Endothelial cell of umbilical vein (primary cell): ENCODE data around the gene RNF224. TPM values are rescaled to one million over a fixed set of nuclear protein-coding genes. Genes with fewer than 3 reads are reported as not detected.

Experiments
- BruUV-seq: library from RNA; stranded (reverse); fragments of 400-500 nt; replicated peaks from 2 replicates; lab custom pipeline; 2021; lab: Mats Ljungman, UMichigan
- CTCF ChIA-PET: fragments of 300-600, 350-600 bp; sonication (Branson Sonifier 250); formaldehyde crosslinking; loops from one replicate; lab custom pipeline; 2021; ENCODE audit warnings: antibody characterized with exemption, inconsistent platforms; lab: Charles Lee
- POLR2A ChIA-PET: fragments of 300-600, 350-600 bp; sonication (Branson Sonifier 250); formaldehyde crosslinking; loops from one replicate; lab custom pipeline; 2021; ENCODE audit warnings: antibody characterized with exemption, inconsistent platforms; lab: Charles Lee
- DNase-seq: peaks from one replicate; pipeline ENCODE4 v3.0.0-alpha.2; 2011; ENCODE audit warnings: low read depth, low spot score
- FAIRE-seq: peaks from 2 replicates; lab custom pipeline; 2011; peaks lifted over from hg19 to GRCh38; lab: Jason Lieb, UNC
- H2AFZ ChIP-seq: 2 replicates; pipeline ENCODE4 v1.6.0; 2012; ENCODE audit warnings: low read depth, low read length, control low read depth, inconsistent platforms
- H3K27ac ChIP-seq: 2 replicates; pipeline ENCODE4 v1.5.1; 2011; ENCODE audit warnings: low read depth, mild to moderate bottlenecking, control low read depth, low read length, moderate library complexity; ENCODE audit not compliant: insufficient read depth
- H3K27me3 ChIP-seq, 2 experiments: 2 replicates each; pipeline versions ENCODE4 v1.6.0 to v1.6.1; 2011; ENCODE audit warnings: low read length in 2 of 2, mixed read lengths in 1 of 2; ENCODE audit not compliant: control insufficient read depth in 2 of 2, insufficient read depth in 2 of 2
- H3K36me3 ChIP-seq, 2 experiments: 2 replicates in 1 of 2; 3 replicates in 1 of 2; pipeline ENCODE4 v1.5.1; 2011; ENCODE audit warnings: low read length in 2 of 2, mild to moderate bottlenecking in 1 of 2, moderate library complexity in 1 of 2; ENCODE audit not compliant: control insufficient read depth in 2 of 2, insufficient read depth in 2 of 2; ENCODE audit errors: extremely low read depth in 1 of 2
- H3K4me1 ChIP-seq: 3 replicates; pipeline ENCODE4 v1.5.1; 2011; ENCODE audit warnings: mild to moderate bottlenecking, low read length; ENCODE audit not compliant: control insufficient read depth, insufficient read depth; ENCODE audit errors: extremely low read depth
- H3K4me2 ChIP-seq: 2 replicates; pipeline ENCODE4 v1.6.1; 2011; ENCODE audit warnings: low read length, control low read depth, mixed read lengths; ENCODE audit not compliant: insufficient read depth
- H3K4me3 ChIP-seq, 3 experiments: fragments of 200-600 bp in 1 of 3; sonication (generic), shearing (Covaris generic) in 1 of 3; replicated peaks in 1 of 3; 2 replicates each; pipeline ENCODE4 v1.5.1; 2011 to 2016; ENCODE audit warnings: control low read depth in 3 of 3, low read length in 3 of 3, mild to moderate bottlenecking in 2 of 3, inconsistent platforms in 1 of 3, low read depth in 1 of 3, moderate library complexity in 1 of 3; ENCODE audit not compliant: insufficient read depth in 1 of 3
- H3K79me2 ChIP-seq: 2 replicates; pipeline ENCODE4 v1.6.0; 2012; ENCODE audit warnings: low read length, inconsistent platforms; ENCODE audit not compliant: control insufficient read depth, insufficient read depth
- H3K9ac ChIP-seq: replicated peaks from 2 replicates; pipeline ENCODE3; 2011; ENCODE audit warnings: low read length, control low read depth; ENCODE audit not compliant: insufficient read depth; ENCODE audit errors: extremely low read depth
- H3K9me1 ChIP-seq: replicated peaks from 3 replicates; pipeline ENCODE4 v1.6.0; 2011; ENCODE audit warnings: mild to moderate bottlenecking, low read length; ENCODE audit not compliant: control insufficient read depth, insufficient read depth; ENCODE audit errors: extremely low read depth
- H3K9me3 ChIP-seq: replicated peaks from 2 replicates; pipeline ENCODE4 v1.5.1; 2012; ENCODE audit warnings: low read length, inconsistent platforms; ENCODE audit not compliant: control insufficient read depth, insufficient read depth
- H4K20me1 ChIP-seq: replicated peaks from 2 replicates; pipeline ENCODE3; 2011; ENCODE audit warnings: mild to moderate bottlenecking, low read length; ENCODE audit not compliant: control insufficient read depth, insufficient read depth; ENCODE audit errors: extremely low read depth
- CTCF ChIP-seq, 2 donors: IDR thresholded peaks; 1 replicate in 1 of 2; 2 replicates in 1 of 2; pipeline ENCODE4 v1.5.1; 2011; ENCODE audit warnings: low read length in 2 of 2, mild to moderate bottlenecking in 2 of 2, moderate library complexity in 2 of 2, control low read depth in 1 of 2, inconsistent platforms in 1 of 2, low read depth in 1 of 2; ENCODE audit not compliant: insufficient read depth in 1 of 2; ENCODE audit errors: extremely low read depth in 1 of 2
- EZH2 ChIP-seq: IDR thresholded peaks from 2 replicates; pipeline ENCODE4 v1.6.1; 2012; ENCODE audit warnings: borderline replicate concordance, low read depth, mild to moderate bottlenecking, moderate library complexity, low read length, inconsistent platforms; ENCODE audit not compliant: severe bottlenecking
- FOS ChIP-seq: IDR thresholded peaks from 2 replicates; pipeline ENCODE4 v1.6.1; 2011; ENCODE audit warnings: mild to moderate bottlenecking, low read length, moderate library complexity, borderline replicate concordance; ENCODE audit not compliant: insufficient read depth
- GATA2 ChIP-seq: IDR thresholded peaks from 2 replicates; pipeline ENCODE4 v1.7.0; 2011; ENCODE audit warnings: low read depth, mild to moderate bottlenecking, moderate library complexity, mixed read lengths, low read length; ENCODE audit not compliant: insufficient read length, insufficient read depth
- JUN ChIP-seq: IDR thresholded peaks from 2 replicates; pipeline ENCODE4 v1.6.1; 2011; ENCODE audit warnings: borderline replicate concordance, low read depth; ENCODE audit not compliant: insufficient read length, insufficient read depth
- MAX ChIP-seq: IDR thresholded peaks from 2 replicates; pipeline ENCODE4 v1.6.1; 2011; ENCODE audit not compliant: insufficient read depth, insufficient read length
- MYC ChIP-seq: IDR thresholded peaks from one replicate; pipeline ENCODE4 v1.6.1; 2011; ENCODE audit warnings: mild to moderate bottlenecking, low read depth, low read length
- POLR2A ChIP-seq: IDR thresholded peaks from 2 replicates; pipeline ENCODE4 v1.6.1; 2012; ENCODE audit warnings: low read depth, mild to moderate bottlenecking, control low read depth, low read length
- POLR2AphosphoS5 ChIP-seq: IDR thresholded peaks from 2 replicates; pipeline ENCODE4 v1.6.1; 2012; ENCODE audit warnings: low read depth, mild to moderate bottlenecking, control low read depth, low read length, moderate library complexity; ENCODE audit not compliant: insufficient read depth
- dilution Hi-C: fragments of 300-500 bp; cut with MboI; formaldehyde crosslinking; loops from one replicate; pipeline ENCODE4 v1.15.0; 2019; ENCODE audit warnings: low sequenced_read_pairs; ENCODE audit not compliant: extremely low pct_ligation_motif_present
- intact Hi-C: fragments of 100-400 bp; cut with micrococcal nuclease; formaldehyde crosslinking; loops from one replicate; pipeline ENCODE4 v1.10.0; 2022
- polyA plus RNA-seq, 4 experiments: library from polyadenylated mRNA; depleted of rRNA in 3 of 4; stranded (reverse) in 3 of 4; unstranded in 1 of 4; fragments of >200 nt; gene quantifications; 2 replicates each; pipeline versions ENCODE4 v1.2.1 to v1.2.3, GENCODE V29; 2011 to 2012; ENCODE audit warnings: missing spikeins in 1 of 4
- total RNA-seq: library from RNA; stranded (reverse); gene quantifications from 2 replicates; pipeline ENCODE4 v1.2.3, GENCODE V29; 2021

RNF224 gene
- total and polyA plus RNA-seq, 2 donors (not counting 3 experiments of a cell fraction or from before 2014, with no cell fraction given) = not detected

GRCh38 chr9:137185921-137186320 is 41.4 kb upstream of the RNF224 start:
- Histone ChIP-seq H3K4me1 (peaks cover 17% of the 10 kb centered on the region), H3K79me2 (peaks cover 33% of the 10 kb centered on the region), H4K20me1 (no peaks in the 10 kb centered on the region), H3K27ac (no peak overlapping the region), H3K4me3 (no peak overlapping the region), H3K4me2 (no peak overlapping the region), H3K9me3 (no peaks in the 10 kb centered on the region), H2AFZ (no peak overlapping the region), H3K9ac (no peak overlapping the region), H3K9me1 (no peaks in the 10 kb centered on the region), H3K27me3 (no peaks in the 10 kb centered on the region), H3K36me3 (peaks cover 0 to 43% of the 10 kb centered on the region in 2 experiments)
- intact Hi-C loops (no loop called here), dilution Hi-C loops (no loop called here)
- ChIA-PET CTCF (no interaction called here), POLR2A (no interaction called here)
- no peak for DNase-seq
- no peak for TF ChIP-seq FOS
- TF ChIP-seq CTCF (IDR thresholded peaks at IDR 0.05; ENCODE audit: extremely low read depth in 1 of 2, insufficient read depth in 1 of 2, low read depth in 1 of 2, low read length in 2 of 2) = no peak
- TF ChIP-seq MAX = no peak
- no peak for TF ChIP-seq MYC
- TF ChIP-seq EZH2 = no peak
- TF ChIP-seq POLR2AphosphoS5 = no peak
- TF ChIP-seq GATA2 = no peak
- no peak for TF ChIP-seq JUN
- no peak for TF ChIP-seq POLR2A
- FAIRE-seq = no peak
- BruUV-seq = no TSS peak
